ENCODE measurements around the gene ITPA.
"Not testable (repeated sequence)": the region's sequence is repeated elsewhere in the genome, so short reads cannot be mapped to it uniquely, and the experiment has no call there.

ITPA gene

GRCh38 chr20:3172933-3173609 lies 36.2 kb upstream of the ITPA start, which contains the start of gene LZTS3:
Gene LZTS3, minus strand, starts transcription at chr20:3173549. Its CDS starts 6,386 bp downstream, at chr20:3167163.
- DNase-seq (ENCODE audit: extremely low read depth in 1 of 2, low read depth in 1 of 2): peak; percentile 72 to 75

GRCh38 chr20:3173610-3174441 lies 35.5 kb upstream of the ITPA start:
- peak; percentile 71 to 92 for DNase-seq (ENCODE audit: extremely low read depth in 1 of 2, low read depth in 1 of 2)

- no peak for DNase-seq (ENCODE audit: extremely low read depth in 1 of 2, low read depth in 1 of 2)
These were observed 34.6 kb upstream of the ITPA start for GRCh38 chr20:3174442-3175261.

- DNase-seq (ENCODE audit: extremely low read depth in 1 of 2, low read depth in 1 of 2): no peak
These were observed 34.0 kb upstream of the ITPA start for GRCh38 chr20:3175270-3175669.

GRCh38 chr20:3177746-3178485 lies 31.4 kb upstream of the ITPA start:
- DNase-seq (ENCODE audit: extremely low read depth in 1 of 2, low read depth in 1 of 2): no peak

GRCh38 chr20:3180319-3180718 lies 29.0 kb upstream of the ITPA start:
- no peak for DNase-seq (ENCODE audit: extremely low read depth in 1 of 2, low read depth in 1 of 2)

GRCh38 chr20:3181270-3181669 lies 28.0 kb upstream of the ITPA start:
- DNase-seq (ENCODE audit: extremely low read depth in 1 of 2, low read depth in 1 of 2): no peak

- DNase-seq (ENCODE audit: extremely low read depth in 1 of 2, low read depth in 1 of 2): not testable (repeated sequence)
These were observed 26.9 kb upstream of the ITPA start for GRCh38 chr20:3182429-3182828.

- DNase-seq (ENCODE audit: extremely low read depth in 1 of 2, low read depth in 1 of 2): no peak
These were observed 25.2 kb upstream of the ITPA start for GRCh38 chr20:3183896-3184612.

GRCh38 chr20:3187861-3188260 lies 21.4 kb upstream of the ITPA start:
- DNase-seq (ENCODE audit: extremely low read depth in 1 of 2, low read depth in 1 of 2): not testable (repeated sequence)

GRCh38 chr20:3188823-3189413 lies 20.4 kb upstream of the ITPA start:
- no peak for DNase-seq (ENCODE audit: extremely low read depth in 1 of 2, low read depth in 1 of 2)

GRCh38 chr20:3189561-3190131 lies 19.7 kb upstream of the ITPA start:
- DNase-seq (ENCODE audit: extremely low read depth in 1 of 2, low read depth in 1 of 2): no peak

GRCh38 chr20:3190681-3191111 lies 18.6 kb upstream of the ITPA start:
- DNase-seq (ENCODE audit: extremely low read depth in 1 of 2, low read depth in 1 of 2): no peak

GRCh38 chr20:3192226-3193015 lies 16.9 kb upstream of the ITPA start:
- no peak for DNase-seq (ENCODE audit: extremely low read depth in 1 of 2, low read depth in 1 of 2)

GRCh38 chr20:3193806-3194616 lies 15.3 kb upstream of the ITPA start:
- no peak for DNase-seq (ENCODE audit: extremely low read depth in 1 of 2, low read depth in 1 of 2)

GRCh38 chr20:3194617-3195280 lies 14.5 kb upstream of the ITPA start:
- DNase-seq (ENCODE audit: extremely low read depth in 1 of 2, low read depth in 1 of 2): no peak

Data from activated CD8-positive, alpha-beta memory T cell treated with anti-CD3 and anti-CD28 coated beads for 1 hour (primary cell).